Tibial nerve (tissue), 4 donors: ENCODE results near the gene KRT84.

Experiments used
- EP300 ChIP-seq, 2 donors: sonication (generic); formaldehyde crosslinking; IDR thresholded peaks; one replicate each; pipeline ENCODE4 v1.6.1; 2017; ENCODE audit warnings: antibody characterized with exemption in 2 of 2, mild to moderate bottlenecking in 1 of 2
- TF ChIP-seq, protein P1 (sequence below), 5 experiments: fragments of 200-600 bp in 3 of 5; fragments of 450-650 bp in 2 of 5; sonication (generic) in 3 of 5; IDR thresholded peaks; one replicate each; pipeline ENCODE4 v1.5.1; 2016 to 2019; ENCODE audit warnings: antibody characterized with exemption in 5 of 5, mild to moderate bottlenecking in 3 of 5, moderate library complexity in 2 of 5

DNA sequence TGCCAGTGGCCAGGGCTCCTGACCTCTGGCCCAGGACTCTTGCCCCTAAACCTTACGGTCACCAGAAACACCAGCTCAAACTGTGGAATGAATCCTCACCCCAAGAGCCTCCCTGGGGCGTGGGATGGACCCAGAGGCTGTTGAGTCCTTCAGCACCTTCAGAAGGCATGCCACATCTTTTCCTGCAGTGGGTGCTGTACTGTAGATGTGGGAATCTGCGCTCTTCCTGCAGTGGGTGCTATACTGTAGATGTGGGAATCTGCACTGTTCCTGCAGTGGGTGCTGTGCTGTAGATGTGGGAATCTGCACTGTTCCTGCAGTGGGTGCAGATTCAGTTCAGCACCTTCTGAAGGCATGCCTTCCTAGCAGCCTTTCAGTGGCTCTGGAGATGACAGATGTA is 19.5 kb upstream of the KRT84 start:
- TF ChIP-seq, protein P1, sequence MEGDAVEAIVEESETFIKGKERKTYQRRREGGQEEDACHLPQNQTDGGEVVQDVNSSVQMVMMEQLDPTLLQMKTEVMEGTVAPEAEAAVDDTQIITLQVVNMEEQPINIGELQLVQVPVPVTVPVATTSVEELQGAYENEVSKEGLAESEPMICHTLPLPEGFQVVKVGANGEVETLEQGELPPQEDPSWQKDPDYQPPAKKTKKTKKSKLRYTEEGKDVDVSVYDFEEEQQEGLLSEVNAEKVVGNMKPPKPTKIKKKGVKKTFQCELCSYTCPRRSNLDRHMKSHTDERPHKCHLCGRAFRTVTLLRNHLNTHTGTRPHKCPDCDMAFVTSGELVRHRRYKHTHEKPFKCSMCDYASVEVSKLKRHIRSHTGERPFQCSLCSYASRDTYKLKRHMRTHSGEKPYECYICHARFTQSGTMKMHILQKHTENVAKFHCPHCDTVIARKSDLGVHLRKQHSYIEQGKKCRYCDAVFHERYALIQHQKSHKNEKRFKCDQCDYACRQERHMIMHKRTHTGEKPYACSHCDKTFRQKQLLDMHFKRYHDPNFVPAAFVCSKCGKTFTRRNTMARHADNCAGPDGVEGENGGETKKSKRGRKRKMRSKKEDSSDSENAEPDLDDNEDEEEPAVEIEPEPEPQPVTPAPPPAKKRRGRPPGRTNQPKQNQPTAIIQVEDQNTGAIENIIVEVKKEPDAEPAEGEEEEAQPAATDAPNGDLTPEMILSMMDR (IDR thresholded peaks at IDR 0.05) = no peak
- TF ChIP-seq EP300 (IDR thresholded peaks at IDR 0.05) = no peak
